Astrocyte (in vitro differentiated cells and primary cell): Measurements from ENCODE around the gene DEGS2.

ENCODE experiments used
- EZH2 ChIP-seq: IDR thresholded peaks from 2 replicates; pipeline ENCODE4 v1.6.1; 2012; ENCODE audit warnings: mild to moderate bottlenecking, low read length, inconsistent platforms; ENCODE audit not compliant: insufficient read depth
- TF ChIP-seq, protein P1 (sequence below): IDR thresholded peaks from 2 replicates; pipeline ENCODE4 v1.5.1; 2011; ENCODE audit warnings: low read depth, mild to moderate bottlenecking, inconsistent platforms, low read length, moderate library complexity; ENCODE audit not compliant: insufficient read depth

DNA sequence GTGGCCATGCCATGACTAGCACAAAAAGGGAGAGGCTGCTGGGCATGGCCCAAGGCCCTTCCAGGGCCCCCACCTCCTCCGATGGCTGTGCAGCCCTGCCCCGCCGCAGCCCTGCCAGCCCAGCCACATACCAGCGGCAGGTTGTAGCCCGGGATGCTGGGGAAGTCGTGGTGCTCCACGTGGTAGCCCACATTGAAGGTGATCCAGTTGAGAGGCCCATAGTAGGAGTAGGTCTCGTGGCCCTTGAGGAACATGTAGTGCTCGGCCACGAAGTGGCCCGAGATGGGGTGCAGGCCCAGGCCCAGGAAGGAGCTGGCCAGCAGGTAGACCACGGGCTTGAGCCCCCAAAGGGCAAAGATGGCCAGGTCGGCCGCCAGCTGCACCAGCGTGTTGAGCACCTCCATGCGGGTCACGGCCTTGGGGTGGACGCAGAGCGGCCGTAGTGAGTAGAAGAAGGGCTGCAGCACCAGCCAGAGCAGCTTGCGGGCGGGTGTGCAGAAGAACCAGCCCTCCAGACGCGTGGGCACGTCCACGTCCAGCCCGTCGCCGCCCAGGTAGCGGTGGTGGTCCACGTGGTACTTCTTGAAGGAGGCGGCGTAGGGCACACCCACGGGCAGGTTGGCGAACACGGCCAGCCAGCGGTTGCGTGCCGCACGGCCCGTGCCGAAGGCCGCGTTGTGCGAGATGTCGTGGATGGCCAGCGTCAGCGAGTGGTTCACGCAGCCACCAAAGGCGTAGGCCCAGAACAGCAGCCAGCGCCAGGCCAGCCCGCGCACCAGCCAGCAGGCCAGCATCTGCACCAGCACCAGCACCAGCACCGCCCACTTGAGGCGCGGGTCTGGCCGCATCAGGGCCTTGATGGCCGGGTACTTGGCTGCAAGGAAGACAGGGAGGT lies 10.4 kb downstream of the DEGS2 start:
- TF ChIP-seq, protein P1, sequence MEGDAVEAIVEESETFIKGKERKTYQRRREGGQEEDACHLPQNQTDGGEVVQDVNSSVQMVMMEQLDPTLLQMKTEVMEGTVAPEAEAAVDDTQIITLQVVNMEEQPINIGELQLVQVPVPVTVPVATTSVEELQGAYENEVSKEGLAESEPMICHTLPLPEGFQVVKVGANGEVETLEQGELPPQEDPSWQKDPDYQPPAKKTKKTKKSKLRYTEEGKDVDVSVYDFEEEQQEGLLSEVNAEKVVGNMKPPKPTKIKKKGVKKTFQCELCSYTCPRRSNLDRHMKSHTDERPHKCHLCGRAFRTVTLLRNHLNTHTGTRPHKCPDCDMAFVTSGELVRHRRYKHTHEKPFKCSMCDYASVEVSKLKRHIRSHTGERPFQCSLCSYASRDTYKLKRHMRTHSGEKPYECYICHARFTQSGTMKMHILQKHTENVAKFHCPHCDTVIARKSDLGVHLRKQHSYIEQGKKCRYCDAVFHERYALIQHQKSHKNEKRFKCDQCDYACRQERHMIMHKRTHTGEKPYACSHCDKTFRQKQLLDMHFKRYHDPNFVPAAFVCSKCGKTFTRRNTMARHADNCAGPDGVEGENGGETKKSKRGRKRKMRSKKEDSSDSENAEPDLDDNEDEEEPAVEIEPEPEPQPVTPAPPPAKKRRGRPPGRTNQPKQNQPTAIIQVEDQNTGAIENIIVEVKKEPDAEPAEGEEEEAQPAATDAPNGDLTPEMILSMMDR = no peak
- TF ChIP-seq EZH2 = no peak
